ENCODE data around the gene SEC61A1. TPM values are rescaled to one million over a fixed set of nuclear protein-coding genes. Genes with fewer than 3 reads are reported as not detected.

Gene SEC61A1
- total and polyA plus RNA-seq, 2 experiments from 2014 or later, result 362 to 510 TPM

GRCh38 chr3:128040041-128040440 lies 12.2 kb upstream of the SEC61A1 start:
- H3K4me1 ChIP-seq (ENCODE audit: insufficient read depth), result no peaks in the 10 kb centered on the region
- TF ChIP-seq EZH2phosphoT487 (IDR thresholded peaks at IDR 0.05; ENCODE audit: insufficient read depth, low read depth), result no peak
- TF ChIP-seq EZH2 (IDR thresholded peaks at IDR 0.05; ENCODE audit: insufficient read depth, poor library complexity, severe bottlenecking), result no peak
- H4K20me1 ChIP-seq (ENCODE audit: insufficient read depth), result no peaks in the 10 kb centered on the region
- WGBS, 2 experiments (ENCODE audit: low coverage in 1 of 2, low lambda C conversion rate in 2 of 2, missing lambda C conversion rate in 2 of 2), result 65 to 73% methylated on average over 3 of the region's 3 CpGs
- no peaks in the 10 kb centered on the region for H3K79me2 ChIP-seq (ENCODE audit: insufficient read depth)
- no peak overlapping the region for H2AFZ ChIP-seq
- H3K9me3 ChIP-seq (ENCODE audit: low read depth), result no peaks in the 10 kb centered on the region
- no peak overlapping the region for H3K9ac ChIP-seq
- H3K36me3 ChIP-seq (ENCODE audit: low read depth), result no peaks in the 10 kb centered on the region
- in situ Hi-C loops (cut with MboI), result no loop called here
- H3K27me3 ChIP-seq (replicated peaks; ENCODE audit: insufficient read depth), result no peaks in the 10 kb centered on the region
- no peak overlapping the region for H3K4me3 ChIP-seq
- H3K9me2 ChIP-seq (ENCODE audit: insufficient read depth), result no peaks in the 10 kb centered on the region
- 0 out of 2 replicates have a peak, but pooled peaks cover 4% of the 10 kb centered on the region for H3F3A ChIP-seq (ENCODE audit: insufficient read depth)
- H3K27ac ChIP-seq, result no peak overlapping the region
- H3K4me2 ChIP-seq (ENCODE audit: unreplicated experiment), result no peak overlapping the region
- DNase-seq, result no peak

- Histone ChIP-seq H3K9ac (no peak overlapping the region), H3K79me2 (ENCODE audit: insufficient read depth) (no peaks in the 10 kb centered on the region), H3K36me3 (ENCODE audit: low read depth) (no peaks in the 10 kb centered on the region), H3K4me2 (ENCODE audit: unreplicated experiment) (no peak overlapping the region), H2AFZ (no peak overlapping the region), H3K27me3 (replicated peaks; ENCODE audit: insufficient read depth) (no peaks in the 10 kb centered on the region), H3K9me2 (ENCODE audit: insufficient read depth) (no peaks in the 10 kb centered on the region), H3K4me1 (ENCODE audit: insufficient read depth) (no peaks in the 10 kb centered on the region), H4K20me1 (ENCODE audit: insufficient read depth) (no peaks in the 10 kb centered on the region), H3K27ac (no peak overlapping the region), H3F3A (ENCODE audit: insufficient read depth) (0 out of 2 replicates have a peak, but pooled peaks cover 4% of the 10 kb centered on the region), H3K9me3 (ENCODE audit: low read depth) (no peaks in the 10 kb centered on the region), H3K4me3 (no peak overlapping the region)
- no peak for DNase-seq
- in situ Hi-C loops (cut with MboI), result no loop called here
- TF ChIP-seq EZH2phosphoT487 (IDR thresholded peaks at IDR 0.05; ENCODE audit: insufficient read depth, low read depth) (no peak), EZH2 (IDR thresholded peaks at IDR 0.05; ENCODE audit: insufficient read depth, poor library complexity, severe bottlenecking) (no peak)
- WGBS, 2 experiments (ENCODE audit: low coverage in 1 of 2, low lambda C conversion rate in 2 of 2, missing lambda C conversion rate in 2 of 2), result 87 to 88% methylated on average over 1 of the region's 1 CpG
These were observed 11.6 kb upstream of the SEC61A1 start for GRCh38 chr3:128040660-128041059.

GRCh38 chr3:128041344-128041743 lies 10.9 kb upstream of the SEC61A1 start:
- 41 to 67% methylated on average over 1 of the region's 1 CpG for WGBS, 2 experiments (ENCODE audit: low coverage in 1 of 2, low lambda C conversion rate in 2 of 2, missing lambda C conversion rate in 2 of 2)
- no peaks in the 10 kb centered on the region for H4K20me1 ChIP-seq (ENCODE audit: insufficient read depth)
- H3K36me3 ChIP-seq (ENCODE audit: low read depth), result no peaks in the 10 kb centered on the region
- no peaks in the 10 kb centered on the region for H3K9me2 ChIP-seq (ENCODE audit: insufficient read depth)
- no peak overlapping the region for H3K9ac ChIP-seq
- TF ChIP-seq EZH2 (IDR thresholded peaks at IDR 0.05; ENCODE audit: insufficient read depth, poor library complexity, severe bottlenecking) (no peak), EZH2phosphoT487 (IDR thresholded peaks at IDR 0.05; ENCODE audit: insufficient read depth, low read depth) (no peak)
- H3K27ac ChIP-seq, result no peak overlapping the region
- no peak for DNase-seq
- no peak overlapping the region for H2AFZ ChIP-seq
- no peak overlapping the region for H3K4me2 ChIP-seq (ENCODE audit: unreplicated experiment)
- no peaks in the 10 kb centered on the region for H3K4me1 ChIP-seq (ENCODE audit: insufficient read depth)
- no peaks in the 10 kb centered on the region for H3K9me3 ChIP-seq (ENCODE audit: low read depth)
- 0 out of 2 replicates have a peak, but pooled peaks cover 4% of the 10 kb centered on the region for H3F3A ChIP-seq (ENCODE audit: insufficient read depth)
- in situ Hi-C loops (cut with MboI), result no loop called here
- H3K4me3 ChIP-seq, result no peak overlapping the region
- no peaks in the 10 kb centered on the region for H3K27me3 ChIP-seq (replicated peaks; ENCODE audit: insufficient read depth)
- no peaks in the 10 kb centered on the region for H3K79me2 ChIP-seq (ENCODE audit: insufficient read depth)

- peaks cover 29% of the 10 kb centered on the region for H3K4me1 ChIP-seq (ENCODE audit: insufficient read depth)
- TF ChIP-seq EZH2phosphoT487 (IDR thresholded peaks at IDR 0.05; ENCODE audit: insufficient read depth, low read depth) (no peak), EZH2 (IDR thresholded peaks at IDR 0.05; ENCODE audit: insufficient read depth, poor library complexity, severe bottlenecking) (no peak)
- WGBS, 2 experiments (ENCODE audit: low coverage in 1 of 2, low lambda C conversion rate in 2 of 2, missing lambda C conversion rate in 2 of 2), result 74 to 75% methylated on average over 3 of the region's 3 CpGs
- DNase-seq, result peak; percentile 67
- H3K36me3 ChIP-seq (ENCODE audit: low read depth), result peaks cover 17% of the 10 kb centered on the region
- no peaks in the 10 kb centered on the region for H3K9me2 ChIP-seq (ENCODE audit: insufficient read depth)
- H3K4me2 ChIP-seq (ENCODE audit: unreplicated experiment), result peak overlapping the region; percentile 86
- H2AFZ ChIP-seq, result no peak overlapping the region
- H3K9me3 ChIP-seq (ENCODE audit: low read depth), result no peaks in the 10 kb centered on the region
- H3K27me3 ChIP-seq (replicated peaks; ENCODE audit: insufficient read depth), result no peaks in the 10 kb centered on the region
- H3K79me2 ChIP-seq (ENCODE audit: insufficient read depth), result peaks cover 37% of the 10 kb centered on the region
- no peak overlapping the region for H3K27ac ChIP-seq
- no peak overlapping the region for H3K9ac ChIP-seq
- no peak overlapping the region for H3K4me3 ChIP-seq
- peaks cover 30% of the 10 kb centered on the region for H3F3A ChIP-seq (ENCODE audit: insufficient read depth)
- in situ Hi-C loops (cut with MboI), result no loop called here
- H4K20me1 ChIP-seq (ENCODE audit: insufficient read depth), result peaks cover 13% of the 10 kb centered on the region
These were observed 1.6 kb upstream of the SEC61A1 start for GRCh38 chr3:128050597-128050996.

- H3K27ac ChIP-seq, result peak overlapping the region; percentile 75
- H3K4me1 ChIP-seq (ENCODE audit: insufficient read depth), result peaks cover 37% of the 10 kb centered on the region
- H2AFZ ChIP-seq, result peak overlapping the region; percentile 96
- in situ Hi-C loops (cut with MboI), result no loop called here
- H3K4me2 ChIP-seq (ENCODE audit: unreplicated experiment), result peak overlapping the region; percentile 86
- no peaks in the 10 kb centered on the region for H3K9me2 ChIP-seq (ENCODE audit: insufficient read depth)
- no peaks in the 10 kb centered on the region for H3K27me3 ChIP-seq (replicated peaks; ENCODE audit: insufficient read depth)
- H3K79me2 ChIP-seq (ENCODE audit: insufficient read depth), result peaks cover 45% of the 10 kb centered on the region
- H3K9ac ChIP-seq, result peak overlapping the region; percentile 100
- H3K36me3 ChIP-seq (ENCODE audit: low read depth), result peaks cover 25% of the 10 kb centered on the region
- H3F3A ChIP-seq (ENCODE audit: insufficient read depth), result peaks cover 39% of the 10 kb centered on the region
- peak overlapping the region; percentile 81 for H3K4me3 ChIP-seq
- peaks cover 18% of the 10 kb centered on the region for H4K20me1 ChIP-seq (ENCODE audit: insufficient read depth)
- WGBS, 2 experiments (ENCODE audit: low coverage in 1 of 2, low lambda C conversion rate in 2 of 2, missing lambda C conversion rate in 2 of 2), result 12 to 15% methylated on average over 10 of the region's 10 CpGs
- DNase-seq, result peak; percentile 55
- TF ChIP-seq EZH2phosphoT487 (IDR thresholded peaks at IDR 0.05; ENCODE audit: insufficient read depth, low read depth) (no peak), EZH2 (IDR thresholded peaks at IDR 0.05; ENCODE audit: insufficient read depth, poor library complexity, severe bottlenecking) (no peak)
- no peaks in the 10 kb centered on the region for H3K9me3 ChIP-seq (ENCODE audit: low read depth)
These were observed 789 bp upstream of the SEC61A1 start for GRCh38 chr3:128051459-128051836.

All from GM23248 (cell line).